HEK293 (cell line): ENCODE measurements around the gene EFNA2.
A peak's percentile ranks its signal among the peaks of the same experiment; 100 is the strongest.

Experiments
- GLIS2 ChIP-seq: fragments of 450-650 bp; formaldehyde crosslinking; IDR thresholded peaks from 2 replicates; pipeline ENCODE4 v1.5.1; 2016; ENCODE audit warnings: missing biosample characterization, missing genetic modification characterization
- HOXA7 ChIP-seq: sonication (generic); formaldehyde crosslinking; IDR thresholded peaks from 2 replicates; pipeline ENCODE4 v1.8.1; 2022; ENCODE audit warnings: missing genetic modification reagents, borderline replicate concordance
- IKZF3 ChIP-seq: fragments of 450-650 bp; IDR thresholded peaks from 2 replicates; pipeline ENCODE4 v1.5.0; 2018; ENCODE audit warnings: missing biosample characterization, mild to moderate bottlenecking, missing genetic modification characterization, moderate library complexity
- KLF1 ChIP-seq: fragments of 450-650 bp; formaldehyde crosslinking; IDR thresholded peaks from 2 replicates; pipeline ENCODE4 v1.5.1; 2016; ENCODE audit warnings: missing biosample characterization, missing genetic modification characterization
- KLF17 ChIP-seq: fragments of 450-650 bp; formaldehyde crosslinking; IDR thresholded peaks from 2 replicates; pipeline ENCODE4 v1.5.1; 2016; ENCODE audit warnings: missing biosample characterization, missing genetic modification characterization
- KLF7 ChIP-seq: fragments of 450-650 bp; formaldehyde crosslinking; IDR thresholded peaks from 2 replicates; pipeline ENCODE4 v1.5.1; 2016; ENCODE audit warnings: missing biosample characterization, missing genetic modification characterization, borderline replicate concordance
- KLF9 ChIP-seq: fragments of 450-650 bp; formaldehyde crosslinking; IDR thresholded peaks from 2 replicates; pipeline ENCODE4 v1.5.1; 2016; ENCODE audit warnings: missing biosample characterization, missing genetic modification characterization, low read depth
- PRDM10 ChIP-seq: fragments of 450-650 bp; formaldehyde crosslinking; IDR thresholded peaks from 2 replicates; pipeline ENCODE4 v1.5.1; 2016; ENCODE audit warnings: missing biosample characterization, missing genetic modification characterization
- SP2 ChIP-seq: fragments of 450-650 bp; formaldehyde crosslinking; IDR thresholded peaks from 2 replicates; pipeline ENCODE4 v1.5.1; 2016; ENCODE audit warnings: missing biosample characterization, missing genetic modification characterization
- WT1 ChIP-seq: fragments of 450-650 bp; formaldehyde crosslinking; IDR thresholded peaks from 2 replicates; pipeline ENCODE4 v1.5.1; 2016; ENCODE audit warnings: missing biosample characterization, missing genetic modification characterization
- ZFP37 ChIP-seq: fragments of 450-650 bp; formaldehyde crosslinking; IDR thresholded peaks from 2 replicates; pipeline ENCODE4 v1.5.1; 2016; ENCODE audit warnings: missing biosample characterization, missing genetic modification characterization
- ZNF112 ChIP-seq: fragments of 450-650 bp; formaldehyde crosslinking; IDR thresholded peaks from 2 replicates; pipeline ENCODE4 v1.5.0; 2017; ENCODE audit warnings: missing biosample characterization, missing genetic modification characterization
- ZNF138 ChIP-seq: fragments of 450-650 bp; formaldehyde crosslinking; IDR thresholded peaks from 2 replicates; pipeline ENCODE4 v1.5.1; 2016; ENCODE audit warnings: missing biosample characterization, missing genetic modification characterization, borderline replicate concordance
- ZNF169 ChIP-seq: fragments of 450-650 bp; formaldehyde crosslinking; IDR thresholded peaks from 2 replicates; pipeline ENCODE4 v1.5.1; 2016; ENCODE audit warnings: missing biosample characterization, missing genetic modification characterization
- ZNF366 ChIP-seq: fragments of 450-650 bp; formaldehyde crosslinking; conservative IDR thresholded peaks from 2 replicates; pipeline ENCODE4 v1.5.1; 2016; ENCODE audit warnings: missing biosample characterization, missing genetic modification characterization
- ZNF391 ChIP-seq: fragments of 450-650 bp; formaldehyde crosslinking; IDR thresholded peaks from 2 replicates; pipeline ENCODE4 v1.5.1; 2016; ENCODE audit warnings: low read depth, missing biosample characterization, missing genetic modification characterization, borderline replicate concordance
- ZNF404 ChIP-seq: fragments of 450-650 bp; formaldehyde crosslinking; IDR thresholded peaks from 2 replicates; pipeline ENCODE4 v1.5.1; 2017; ENCODE audit warnings: missing biosample characterization, missing genetic modification characterization
- ZNF423 ChIP-seq: fragments of 450-650 bp; formaldehyde crosslinking; IDR thresholded peaks from 2 replicates; pipeline ENCODE4 v1.5.1; 2016; ENCODE audit warnings: missing biosample characterization, missing genetic modification characterization
- ZNF48 ChIP-seq: fragments of 450-650 bp; formaldehyde crosslinking; IDR thresholded peaks from 2 replicates; pipeline ENCODE4 v1.5.1; 2016; ENCODE audit warnings: missing biosample characterization, missing genetic modification characterization
- ZNF501 ChIP-seq: fragments of 450-650 bp; formaldehyde crosslinking; IDR thresholded peaks from 2 replicates; pipeline ENCODE4 v1.5.1; 2016; ENCODE audit warnings: missing biosample characterization, missing genetic modification characterization
- ZNF521 ChIP-seq: fragments of 450-650 bp; formaldehyde crosslinking; IDR thresholded peaks from 2 replicates; pipeline ENCODE4 v1.5.1; 2017; ENCODE audit warnings: missing biosample characterization, mild to moderate bottlenecking, missing genetic modification characterization
- ZNF629 ChIP-seq: fragments of 450-650 bp; formaldehyde crosslinking; IDR thresholded peaks from 2 replicates; pipeline ENCODE4 v1.5.1; 2017; ENCODE audit warnings: missing biosample characterization, missing genetic modification characterization
- ZNF701 ChIP-seq: fragments of 450-650 bp; formaldehyde crosslinking; IDR thresholded peaks from 2 replicates; pipeline ENCODE4 v1.5.1; 2016; ENCODE audit warnings: missing biosample characterization, missing genetic modification characterization
- ZNF707 ChIP-seq: fragments of 450-650 bp; formaldehyde crosslinking; IDR thresholded peaks from 2 replicates; pipeline ENCODE4 v1.5.1; 2016; ENCODE audit warnings: missing biosample characterization, missing genetic modification characterization
- ZNF768 ChIP-seq: fragments of 450-650 bp; formaldehyde crosslinking; IDR thresholded peaks from 2 replicates; pipeline ENCODE4 v1.5.1; 2018; ENCODE audit warnings: missing biosample characterization, mild to moderate bottlenecking, missing genetic modification characterization
- ZNF791 ChIP-seq: fragments of 450-650 bp; formaldehyde crosslinking; IDR thresholded peaks from 2 replicates; pipeline ENCODE4 v1.5.1; 2016; ENCODE audit warnings: missing biosample characterization, missing genetic modification characterization
- ZSCAN16 ChIP-seq: fragments of 450-650 bp; formaldehyde crosslinking; IDR thresholded peaks from 2 replicates; pipeline ENCODE4 v1.5.1; 2016; ENCODE audit warnings: missing biosample characterization, missing genetic modification characterization
- TF ChIP-seq, protein P1 (sequence below): fragments of 450-650 bp; formaldehyde crosslinking; IDR thresholded peaks from 2 replicates; pipeline ENCODE4 v1.5.1; 2017; ENCODE audit warnings: missing biosample characterization, missing genetic modification characterization
- TF ChIP-seq, protein P2 (sequence below): fragments of 450-650 bp; formaldehyde crosslinking; IDR thresholded peaks from 2 replicates; pipeline ENCODE4 v1.5.1; 2016; ENCODE audit warnings: missing biosample characterization, missing genetic modification characterization
- TF ChIP-seq, protein P3 (sequence below): fragments of 450-650 bp; formaldehyde crosslinking; IDR thresholded peaks from 2 replicates; pipeline ENCODE4 v1.5.1; 2016; ENCODE audit warnings: missing biosample characterization, missing genetic modification characterization, borderline replicate concordance

EFNA2 gene

GRCh38 chr19:1259206-1259875 lies 26.3 kb upstream of the EFNA2 start (continued):
- peak; percentile 46; the same call in 1 of the 2 replicates for TF ChIP-seq KLF7 (tag by site-specific recombination)
- TF ChIP-seq ZNF791: no peak
- peak; percentile 44; the same call in 1 of the 2 replicates for TF ChIP-seq ZFP37
- TF ChIP-seq ZNF701 (tag by site-specific recombination): no peak
- TF ChIP-seq ZSCAN16 (tag by site-specific recombination): no peak
- no peak for TF ChIP-seq ZNF768 (tag by site-specific recombination)
- TF ChIP-seq HOXA7: no peak
- TF ChIP-seq ZNF138 (tag by site-specific recombination): no peak
- TF ChIP-seq KLF9: peak; percentile 95
- TF ChIP-seq ZNF629: peak; percentile 50; the same call in 1 of the 2 replicates
- TF ChIP-seq, protein P1, sequence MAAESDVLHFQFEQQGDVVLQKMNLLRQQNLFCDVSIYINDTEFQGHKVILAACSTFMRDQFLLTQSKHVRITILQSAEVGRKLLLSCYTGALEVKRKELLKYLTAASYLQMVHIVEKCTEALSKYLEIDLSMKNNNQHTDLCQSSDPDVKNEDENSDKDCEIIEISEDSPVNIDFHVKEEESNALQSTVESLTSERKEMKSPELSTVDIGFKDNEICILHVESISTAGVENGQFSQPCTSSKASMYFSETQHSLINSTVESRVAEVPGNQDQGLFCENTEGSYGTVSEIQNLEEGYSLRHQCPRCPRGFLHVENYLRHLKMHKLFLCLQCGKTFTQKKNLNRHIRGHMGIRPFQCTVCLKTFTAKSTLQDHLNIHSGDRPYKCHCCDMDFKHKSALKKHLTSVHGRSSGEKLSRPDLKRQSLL (tag by site-specific recombination): no peak
- no peak for TF ChIP-seq ZNF391
- no peak for TF ChIP-seq ZNF366 (tag by site-specific recombination)
- TF ChIP-seq ZNF112 (tag by site-specific recombination): no peak
- TF ChIP-seq SP2: peak; percentile 83
- TF ChIP-seq ZNF169 (tag by site-specific recombination): no peak
- TF ChIP-seq KLF1 (tag by site-specific recombination): peak; percentile 81
- no peak for TF ChIP-seq ZNF48 (tag by site-specific recombination)
- TF ChIP-seq ZNF501 (tag by site-specific recombination): no peak; the same call in 1 of the 2 replicates
- peak; percentile 77 for TF ChIP-seq KLF17
- no peak for TF ChIP-seq ZNF521
- no peak for TF ChIP-seq ZNF707 (tag by site-specific recombination)
- peak; percentile 82; the same call in 1 of the 2 replicates for TF ChIP-seq WT1 (tag by site-specific recombination)
- TF ChIP-seq PRDM10 (tag by site-specific recombination): peak; percentile 92
- TF ChIP-seq ZNF404 (tag by site-specific recombination): no peak
- peak; percentile 10; the same call in 1 of the 2 replicates for TF ChIP-seq IKZF3 (tag by site-specific recombination)
- TF ChIP-seq, protein P2, sequence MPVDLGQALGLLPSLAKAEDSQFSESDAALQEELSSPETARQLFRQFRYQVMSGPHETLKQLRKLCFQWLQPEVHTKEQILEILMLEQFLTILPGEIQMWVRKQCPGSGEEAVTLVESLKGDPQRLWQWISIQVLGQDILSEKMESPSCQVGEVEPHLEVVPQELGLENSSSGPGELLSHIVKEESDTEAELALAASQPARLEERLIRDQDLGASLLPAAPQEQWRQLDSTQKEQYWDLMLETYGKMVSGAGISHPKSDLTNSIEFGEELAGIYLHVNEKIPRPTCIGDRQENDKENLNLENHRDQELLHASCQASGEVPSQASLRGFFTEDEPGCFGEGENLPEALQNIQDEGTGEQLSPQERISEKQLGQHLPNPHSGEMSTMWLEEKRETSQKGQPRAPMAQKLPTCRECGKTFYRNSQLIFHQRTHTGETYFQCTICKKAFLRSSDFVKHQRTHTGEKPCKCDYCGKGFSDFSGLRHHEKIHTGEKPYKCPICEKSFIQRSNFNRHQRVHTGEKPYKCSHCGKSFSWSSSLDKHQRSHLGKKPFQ (tag by site-specific recombination): no peak
- TF ChIP-seq GLIS2 (tag by site-specific recombination): peak; percentile 96
- TF ChIP-seq ZNF423 (tag by site-specific recombination): no peak
- TF ChIP-seq, protein P3, sequence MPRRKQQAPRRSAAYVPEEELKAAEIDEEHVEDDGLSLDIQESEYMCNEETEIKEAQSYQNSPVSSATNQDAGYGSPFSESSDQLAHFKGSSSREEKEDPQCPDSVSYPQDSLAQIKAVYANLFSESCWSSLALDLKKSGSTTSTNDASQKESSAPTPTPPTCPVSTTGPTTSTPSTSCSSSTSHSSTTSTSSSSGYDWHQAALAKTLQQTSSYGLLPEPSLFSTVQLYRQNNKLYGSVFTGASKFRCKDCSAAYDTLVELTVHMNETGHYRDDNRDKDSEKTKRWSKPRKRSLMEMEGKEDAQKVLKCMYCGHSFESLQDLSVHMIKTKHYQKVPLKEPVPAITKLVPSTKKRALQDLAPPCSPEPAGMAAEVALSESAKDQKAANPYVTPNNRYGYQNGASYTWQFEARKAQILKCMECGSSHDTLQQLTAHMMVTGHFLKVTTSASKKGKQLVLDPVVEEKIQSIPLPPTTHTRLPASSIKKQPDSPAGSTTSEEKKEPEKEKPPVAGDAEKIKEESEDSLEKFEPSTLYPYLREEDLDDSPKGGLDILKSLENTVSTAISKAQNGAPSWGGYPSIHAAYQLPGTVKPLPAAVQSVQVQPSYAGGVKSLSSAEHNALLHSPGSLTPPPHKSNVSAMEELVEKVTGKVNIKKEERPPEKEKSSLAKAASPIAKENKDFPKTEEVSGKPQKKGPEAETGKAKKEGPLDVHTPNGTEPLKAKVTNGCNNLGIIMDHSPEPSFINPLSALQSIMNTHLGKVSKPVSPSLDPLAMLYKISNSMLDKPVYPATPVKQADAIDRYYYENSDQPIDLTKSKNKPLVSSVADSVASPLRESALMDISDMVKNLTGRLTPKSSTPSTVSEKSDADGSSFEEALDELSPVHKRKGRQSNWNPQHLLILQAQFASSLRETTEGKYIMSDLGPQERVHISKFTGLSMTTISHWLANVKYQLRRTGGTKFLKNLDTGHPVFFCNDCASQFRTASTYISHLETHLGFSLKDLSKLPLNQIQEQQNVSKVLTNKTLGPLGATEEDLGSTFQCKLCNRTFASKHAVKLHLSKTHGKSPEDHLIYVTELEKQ: no peak
